OCI-LY7 (cell line): ENCODE measurements around the gene SPAG6. TPM values are rescaled to one million over a fixed set of nuclear protein-coding genes. Genes with fewer than 3 reads are reported as not detected.

ENCODE experiments used
- BruUV-seq: library from RNA; stranded (reverse); fragments of 400-500 nt; replicated peaks from 2 replicates; lab custom pipeline; 2021; lab: Mats Ljungman, UMichigan
- CTCF ChIA-PET: fragments of 300-600 bp; sonication (Branson Sonifier 250); formaldehyde crosslinking; loops from one replicate; lab custom pipeline; 2022; ENCODE audit warnings: antibody characterized with exemption; ENCODE audit not compliant: unreplicated experiment; lab: Charles Lee
- POLR2A ChIA-PET: fragments of 300-600 bp; sonication (Branson Sonifier 250); formaldehyde crosslinking; loops from one replicate; lab custom pipeline; 2022; ENCODE audit warnings: antibody characterized with exemption; lab: Charles Lee
- DNase-seq: peaks from one replicate; pipeline ENCODE4 v3.0.0-alpha.2; 2015; ENCODE audit warnings: low spot score
- H2AFZ ChIP-seq: fragments of 200-600 bp; sonication (generic), shearing (Covaris generic); 2 replicates; pipeline ENCODE4 v1.6.1; 2014; ENCODE audit warnings: mild to moderate bottlenecking, antibody characterized with exemption, low read length, moderate library complexity
- H3K27ac ChIP-seq: fragments of 200-600 bp; sonication (generic); 2 replicates; pipeline ENCODE4 v1.5.1; 2014; ENCODE audit warnings: mixed run types, low read depth, mild to moderate bottlenecking, moderate library complexity, low read length, inconsistent platforms; ENCODE audit not compliant: poor library complexity, severe bottlenecking
- H3K36me3 ChIP-seq: fragments of 200-600 bp; sonication (generic); 2 replicates; pipeline ENCODE4 v1.6.1; 2014; ENCODE audit warnings: mild to moderate bottlenecking, antibody characterized with exemption, low read length, moderate library complexity, mixed read lengths; ENCODE audit not compliant: insufficient read depth
- H3K4me1 ChIP-seq: fragments of 200-600 bp; sonication (generic); 2 replicates; pipeline ENCODE4 v1.5.1; 2014; ENCODE audit warnings: mild to moderate bottlenecking, low read length; ENCODE audit not compliant: insufficient read depth, poor library complexity, severe bottlenecking
- H3K4me2 ChIP-seq: fragments of 200-600 bp; sonication (generic); 2 replicates; pipeline ENCODE4 v1.6.1; 2014; ENCODE audit warnings: mild to moderate bottlenecking, low read length
- H3K4me3 ChIP-seq: fragments of 200-600 bp; sonication (generic); 2 replicates; pipeline ENCODE4 v1.5.1; 2014; ENCODE audit warnings: mild to moderate bottlenecking, low read depth, low read length; ENCODE audit not compliant: poor library complexity, severe bottlenecking
- H3K79me2 ChIP-seq: fragments of 200-600 bp; sonication (generic); 2 replicates; pipeline ENCODE4 v1.6.1; 2016; ENCODE audit warnings: low read depth, mild to moderate bottlenecking, low read length, moderate library complexity, mixed read lengths; ENCODE audit not compliant: insufficient read depth
- H3K9me2 ChIP-seq: fragments of 200-600 bp; sonication (generic); 2 replicates; pipeline ENCODE4 v1.6.1; 2016; ENCODE audit warnings: mild to moderate bottlenecking, low read length, mixed read lengths; ENCODE audit not compliant: insufficient read depth
- H3K9me3 ChIP-seq: fragments of 200-600 bp; sonication (generic); 2 replicates; pipeline ENCODE4 v1.6.1; 2014; ENCODE audit warnings: mild to moderate bottlenecking, mixed run types, low read length, mixed read lengths
- H4K20me1 ChIP-seq: fragments of 200-600 bp; sonication (generic); 2 replicates; pipeline ENCODE4 v1.6.1; 2014; ENCODE audit warnings: mild to moderate bottlenecking, antibody characterized with exemption, low read length, moderate library complexity, mixed read lengths; ENCODE audit not compliant: insufficient read depth
- EZH2phosphoT487 ChIP-seq: fragments of 200-600 bp; sonication (generic); IDR thresholded peaks from 2 replicates; pipeline ENCODE4 v1.6.1; 2018; ENCODE audit warnings: low read depth, borderline replicate concordance, mild to moderate bottlenecking, mixed run types, antibody characterized with exemption, low read length, moderate library complexity, mixed read lengths
- intact Hi-C: fragments of 100-400 bp; cut with micrococcal nuclease; formaldehyde crosslinking; loops from one replicate; pipeline ENCODE4 v1.10.0; 2022; ENCODE audit not compliant: unreplicated experiment
- total RNA-seq, 2 experiments: library from RNA; depleted of rRNA in 1 of 2; stranded (reverse); fragments of >200 nt in 1 of 2; shearing (Covaris generic) in 1 of 2; gene quantifications; 2 replicates each; pipeline ENCODE4 v1.2.3, GENCODE V29; 2014 to 2022
- TF ChIP-seq, protein P1 (sequence below): fragments of 200-600 bp; sonication (generic); conservative IDR thresholded peaks from 2 replicates; pipeline ENCODE4 v1.5.1; 2014; ENCODE audit warnings: mild to moderate bottlenecking, antibody characterized with exemption, low read length, moderate library complexity, mixed read lengths

The SPAG6 gene
- total RNA-seq, 2 experiments from 2014 or later, result not detected

DNA sequence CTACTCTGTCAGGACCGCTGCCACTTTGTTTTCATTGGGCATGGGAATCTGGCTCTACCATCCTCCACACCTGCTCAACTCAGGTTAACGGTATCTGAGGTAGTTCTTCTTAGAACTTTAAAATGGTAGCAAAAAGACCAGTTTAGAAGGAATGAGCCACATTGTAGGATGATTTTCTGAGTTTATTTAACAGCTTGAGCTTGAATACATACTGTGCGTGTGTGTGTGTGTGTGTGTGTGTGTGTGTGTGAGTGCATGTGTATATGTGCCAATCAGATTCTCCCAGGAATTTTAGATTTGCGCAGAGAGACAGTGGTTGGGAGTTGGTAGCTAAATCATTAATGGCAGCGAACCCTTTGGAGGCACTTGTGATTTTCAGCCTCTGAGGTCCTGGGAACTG is 81.4 kb downstream of the SPAG6 start:
- no peak overlapping the region for H3K27ac ChIP-seq
- no peak overlapping the region for H3K4me3 ChIP-seq
- no TSS peak for BruUV-seq
- H2AFZ ChIP-seq, result no peak overlapping the region
- no peaks in the 10 kb centered on the region for H3K4me1 ChIP-seq
- CTCF ChIA-PET, result interaction anchor here (0.5 kb wide), 1 partner anchor 419 kb away, joined by 3 read pairs; no protein-coding TSS in a partner anchor
- DNase-seq, result no peak
- no peaks in the 10 kb centered on the region for H4K20me1 ChIP-seq
- no peaks in the 10 kb centered on the region for H3K36me3 ChIP-seq
- POLR2A ChIA-PET, result no interaction called here
- H3K9me2 ChIP-seq, result no peaks in the 10 kb centered on the region
- H3K9me3 ChIP-seq, result no peaks in the 10 kb centered on the region
- no peak overlapping the region for H3K4me2 ChIP-seq
- H3K79me2 ChIP-seq, result no peaks in the 10 kb centered on the region
- TF ChIP-seq, protein P1, sequence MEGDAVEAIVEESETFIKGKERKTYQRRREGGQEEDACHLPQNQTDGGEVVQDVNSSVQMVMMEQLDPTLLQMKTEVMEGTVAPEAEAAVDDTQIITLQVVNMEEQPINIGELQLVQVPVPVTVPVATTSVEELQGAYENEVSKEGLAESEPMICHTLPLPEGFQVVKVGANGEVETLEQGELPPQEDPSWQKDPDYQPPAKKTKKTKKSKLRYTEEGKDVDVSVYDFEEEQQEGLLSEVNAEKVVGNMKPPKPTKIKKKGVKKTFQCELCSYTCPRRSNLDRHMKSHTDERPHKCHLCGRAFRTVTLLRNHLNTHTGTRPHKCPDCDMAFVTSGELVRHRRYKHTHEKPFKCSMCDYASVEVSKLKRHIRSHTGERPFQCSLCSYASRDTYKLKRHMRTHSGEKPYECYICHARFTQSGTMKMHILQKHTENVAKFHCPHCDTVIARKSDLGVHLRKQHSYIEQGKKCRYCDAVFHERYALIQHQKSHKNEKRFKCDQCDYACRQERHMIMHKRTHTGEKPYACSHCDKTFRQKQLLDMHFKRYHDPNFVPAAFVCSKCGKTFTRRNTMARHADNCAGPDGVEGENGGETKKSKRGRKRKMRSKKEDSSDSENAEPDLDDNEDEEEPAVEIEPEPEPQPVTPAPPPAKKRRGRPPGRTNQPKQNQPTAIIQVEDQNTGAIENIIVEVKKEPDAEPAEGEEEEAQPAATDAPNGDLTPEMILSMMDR, result no peak
- TF ChIP-seq EZH2phosphoT487, result no peak
- intact Hi-C loops, result no loop called here

GRCh38 chr10:22427101-22427500 is 81.8 kb downstream of the SPAG6 start:
- TF ChIP-seq, protein P1, result no peak
- no peak for TF ChIP-seq EZH2phosphoT487
- POLR2A ChIA-PET, result no interaction called here
- H3K79me2 ChIP-seq, result no peaks in the 10 kb centered on the region
- no peaks in the 10 kb centered on the region for H3K9me2 ChIP-seq
- H3K36me3 ChIP-seq, result no peaks in the 10 kb centered on the region
- no peaks in the 10 kb centered on the region for H3K4me1 ChIP-seq
- no peaks in the 10 kb centered on the region for H3K9me3 ChIP-seq
- no peak for DNase-seq
- no peak overlapping the region for H3K4me2 ChIP-seq
- no peak overlapping the region for H2AFZ ChIP-seq
- BruUV-seq, result no TSS peak
- CTCF ChIA-PET, result no interaction called here
- intact Hi-C loops, result no loop called here
- no peak overlapping the region for H3K27ac ChIP-seq
- no peak overlapping the region for H3K4me3 ChIP-seq
- H4K20me1 ChIP-seq, result no peaks in the 10 kb centered on the region

DNA sequence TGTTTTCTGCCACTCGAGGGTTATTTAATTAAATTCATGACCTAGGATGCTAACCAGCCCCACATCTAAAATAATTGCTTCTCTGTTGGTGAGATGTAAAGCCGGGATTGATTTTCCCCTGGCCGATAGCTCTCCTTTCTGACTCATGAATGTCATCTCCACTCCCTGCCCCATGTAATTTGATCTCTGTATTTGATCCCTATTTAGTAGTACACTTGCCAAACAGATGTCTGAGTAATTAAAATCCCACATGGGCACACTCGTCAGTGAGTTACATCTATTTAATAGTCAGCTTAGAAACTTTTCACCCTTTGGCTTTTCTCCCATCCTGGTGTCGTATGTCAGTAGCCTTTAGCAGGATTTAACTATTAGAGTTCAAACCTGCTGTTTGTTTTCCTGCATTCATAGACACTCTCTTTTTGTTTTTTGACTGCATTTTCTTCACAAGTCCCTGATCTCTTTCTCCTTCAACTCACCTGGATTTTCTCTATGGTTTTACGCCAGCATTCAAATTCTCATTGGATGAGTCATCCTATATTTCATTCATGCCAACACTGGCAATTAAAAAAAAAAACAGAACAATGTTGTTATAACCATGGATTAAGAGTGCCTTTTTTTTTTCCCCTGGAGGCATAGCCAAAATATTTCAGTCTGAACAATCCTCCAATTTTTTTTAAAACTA is 82.7 kb downstream of the SPAG6 start:
- no peaks in the 10 kb centered on the region for H3K4me1 ChIP-seq
- no peak overlapping the region for H3K27ac ChIP-seq
- no peak overlapping the region for H3K4me3 ChIP-seq
- CTCF ChIA-PET, result no interaction called here
- no peaks in the 10 kb centered on the region for H3K9me2 ChIP-seq
- DNase-seq, result no peak
- POLR2A ChIA-PET, result no interaction called here
- no peak overlapping the region for H2AFZ ChIP-seq
- H3K79me2 ChIP-seq, result no peaks in the 10 kb centered on the region
- no peaks in the 10 kb centered on the region for H4K20me1 ChIP-seq
- no peaks in the 10 kb centered on the region for H3K9me3 ChIP-seq
- intact Hi-C loops, result no loop called here
- H3K36me3 ChIP-seq, result no peaks in the 10 kb centered on the region
- H3K4me2 ChIP-seq, result no peak overlapping the region
- no TSS peak for BruUV-seq
- TF ChIP-seq, protein P1, result no peak
- no peak for TF ChIP-seq EZH2phosphoT487
